Fibroblast of skin of abdomen (primary cell): ENCODE data around the gene GRIK2.
A peak's percentile ranks its signal among the peaks of the same experiment; 100 is the strongest.

Experiments used
- DNase-seq: peaks from one replicate; pipeline ENCODE4 v3.0.0-alpha.2; 2013

The GRIK2 gene

GRCh38 chr6:101909366-101909765 lies 515.9 kb downstream of the GRIK2 start:
- DNase-seq, result no peak

DNA sequence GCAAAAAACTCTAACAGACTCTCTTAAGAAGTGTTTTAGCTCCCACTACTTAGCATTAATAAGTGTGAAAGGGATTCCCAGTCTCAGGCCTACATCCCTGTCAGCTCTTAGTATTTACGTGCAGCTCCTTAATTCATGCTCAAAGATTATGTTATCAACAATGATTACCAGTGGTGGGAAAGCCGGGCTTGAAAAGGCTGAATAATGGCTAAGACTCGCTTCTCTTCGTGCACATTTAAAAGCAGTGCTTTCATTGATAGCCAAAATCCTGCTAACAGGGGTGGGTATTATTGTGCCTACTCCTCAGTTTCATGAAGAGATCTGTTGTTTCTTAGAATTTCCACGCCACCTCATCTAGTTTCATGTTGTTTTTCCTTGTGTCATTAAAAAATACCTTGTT lies 518.8 kb downstream of the GRIK2 start:
- no peak for DNase-seq

DNA sequence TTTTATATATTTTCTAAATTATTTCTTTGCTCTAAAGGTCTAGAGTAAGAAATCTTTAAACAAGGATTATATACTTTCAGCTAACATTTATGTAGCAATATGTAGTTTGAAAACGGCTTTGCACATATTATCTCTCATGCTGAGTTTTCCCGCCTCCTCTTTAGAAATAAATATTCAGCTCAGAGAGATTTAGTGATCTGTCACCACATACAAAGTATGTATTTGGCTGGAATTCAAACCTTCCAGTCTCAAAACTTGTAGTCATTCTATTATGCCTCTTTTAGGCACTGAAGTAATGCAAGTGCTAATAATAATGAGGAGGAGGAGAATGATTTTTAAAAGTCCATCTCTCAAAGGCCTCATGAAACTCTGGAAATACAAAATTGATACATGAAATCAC lies 525.0 kb downstream of the GRIK2 start:
- DNase-seq, result peak; percentile 51

DNA sequence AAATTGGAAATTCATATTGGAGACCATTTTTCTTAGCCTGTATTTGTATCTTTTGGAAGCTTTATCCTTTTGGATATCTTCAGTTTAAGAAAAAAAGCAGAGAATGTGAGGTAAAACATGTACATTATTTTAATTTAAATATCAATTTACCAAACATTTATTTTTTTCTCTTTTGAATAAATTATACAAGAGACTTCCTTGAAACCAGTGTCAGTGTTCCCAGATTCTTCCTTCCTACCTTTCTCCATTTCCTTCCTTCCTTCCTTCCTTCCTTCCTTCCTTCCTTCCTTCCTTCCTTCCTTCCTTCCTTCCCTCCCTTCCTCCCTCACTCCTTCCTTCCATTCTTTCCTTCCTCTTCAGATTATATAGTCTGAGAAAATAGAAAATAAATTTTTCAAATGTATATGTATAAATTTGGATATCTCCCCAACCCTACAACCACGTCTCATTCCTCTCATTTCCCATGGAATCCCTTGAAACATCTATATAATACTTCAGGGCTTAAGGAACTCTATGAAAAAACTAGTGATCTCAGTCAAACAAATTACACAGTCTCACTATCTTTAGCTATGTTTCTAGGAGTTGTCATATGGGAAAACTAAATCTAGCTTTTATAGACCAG lies 528.4 kb downstream of the GRIK2 start:
- no peak for DNase-seq

DNA sequence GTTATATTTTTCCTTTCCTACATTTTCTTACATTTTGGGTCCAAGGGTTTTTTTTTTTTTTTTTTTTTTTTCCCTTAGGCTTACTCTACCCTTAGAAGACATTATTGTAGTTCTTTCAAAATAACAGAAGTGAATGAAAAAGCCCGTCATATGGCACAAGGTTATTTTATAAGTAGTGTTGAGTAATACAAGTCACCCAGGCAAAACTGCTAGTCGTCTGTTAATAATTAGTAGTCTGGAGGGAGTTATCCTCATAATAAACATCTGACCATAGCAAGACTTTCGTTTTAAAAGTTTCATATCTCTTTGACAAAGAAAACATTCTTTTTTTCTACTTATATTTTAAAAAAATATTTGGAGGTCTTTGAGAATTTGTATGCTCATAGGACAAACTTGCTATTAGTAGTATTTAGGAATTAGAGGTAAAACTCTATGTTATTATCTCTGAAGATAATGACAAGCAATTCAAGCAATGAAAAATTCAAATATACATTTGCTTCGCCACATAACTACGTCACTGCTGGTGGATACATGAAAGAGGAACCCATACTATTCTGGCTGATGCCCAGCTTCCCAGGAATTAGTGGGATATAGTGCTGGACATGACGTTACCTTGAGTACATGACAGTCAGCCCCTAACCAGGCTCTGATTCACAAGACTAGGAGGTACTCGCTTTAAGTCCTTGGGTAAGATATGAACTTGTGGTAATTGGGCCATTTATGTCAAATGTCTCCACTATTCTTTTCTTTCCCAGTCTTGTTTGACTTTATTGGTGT lies 532.8 kb downstream of the GRIK2 start:
- peak; percentile 46 for DNase-seq

- DNase-seq, result no peak
Measured at GRCh38 chr6:101931766-101932165, 538.3 kb downstream of the GRIK2 start.

DNA sequence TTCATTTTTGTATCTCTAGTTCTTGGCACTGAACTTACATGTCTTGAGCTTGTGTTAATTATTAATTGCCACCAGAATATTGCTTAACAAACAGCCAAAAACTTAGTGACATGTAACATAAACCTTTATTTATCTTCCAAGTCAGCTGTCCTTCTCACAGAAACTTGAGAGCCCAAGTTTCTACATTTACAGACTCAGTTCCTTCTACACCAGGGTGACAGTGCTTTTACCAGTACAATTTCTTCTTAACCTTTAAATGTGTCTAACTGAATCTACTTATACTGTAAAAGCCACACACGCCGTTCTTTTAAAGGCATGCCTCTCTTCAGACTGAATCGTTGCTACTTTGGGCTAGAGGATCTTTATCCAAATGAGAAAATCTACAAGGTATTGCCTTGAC lies 539.2 kb downstream of the GRIK2 start:
- no peak for DNase-seq

DNA sequence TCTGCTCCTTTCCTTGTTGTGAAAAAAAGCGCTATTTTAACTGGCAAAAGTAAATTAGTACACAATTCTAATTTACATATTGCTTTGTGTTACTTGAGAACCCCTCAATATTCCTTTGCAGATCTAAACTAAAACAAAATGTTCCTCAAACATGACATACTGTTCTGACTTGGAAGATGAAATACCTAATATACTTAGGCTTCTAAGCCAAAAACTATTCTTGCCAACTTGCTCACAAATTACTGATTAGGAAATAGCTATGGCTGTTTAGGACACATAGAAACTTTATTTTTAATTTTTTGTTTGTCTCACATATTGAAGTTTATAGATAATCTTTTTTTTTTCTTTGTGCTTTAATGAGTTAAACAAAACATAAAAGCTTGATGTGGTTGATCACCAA lies 542.2 kb downstream of the GRIK2 start:
- DNase-seq, result no peak

GRCh38 chr6:101936516-101936915 lies 543.0 kb downstream of the GRIK2 start:
- DNase-seq, result no peak

DNA sequence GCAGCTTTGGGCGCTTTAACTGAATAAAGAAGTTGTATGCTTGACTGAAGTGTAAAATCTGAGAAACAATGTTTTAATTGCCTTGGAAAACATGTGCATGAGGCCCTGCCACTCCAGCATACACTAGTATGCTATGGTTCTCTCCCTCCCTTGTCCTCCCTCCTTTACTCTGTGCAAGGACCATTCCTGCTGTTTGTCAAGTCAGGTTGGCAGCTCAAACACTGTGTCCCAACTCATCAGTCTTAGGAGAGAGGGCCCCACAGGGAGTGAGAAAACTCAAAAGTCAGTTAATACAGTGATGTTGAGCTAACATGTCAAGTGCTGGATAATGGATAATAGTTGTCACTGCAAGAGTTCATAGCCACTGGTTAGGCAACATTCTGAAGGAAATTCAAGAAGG lies 543.6 kb downstream of the GRIK2 start:
- no peak for DNase-seq

DNA sequence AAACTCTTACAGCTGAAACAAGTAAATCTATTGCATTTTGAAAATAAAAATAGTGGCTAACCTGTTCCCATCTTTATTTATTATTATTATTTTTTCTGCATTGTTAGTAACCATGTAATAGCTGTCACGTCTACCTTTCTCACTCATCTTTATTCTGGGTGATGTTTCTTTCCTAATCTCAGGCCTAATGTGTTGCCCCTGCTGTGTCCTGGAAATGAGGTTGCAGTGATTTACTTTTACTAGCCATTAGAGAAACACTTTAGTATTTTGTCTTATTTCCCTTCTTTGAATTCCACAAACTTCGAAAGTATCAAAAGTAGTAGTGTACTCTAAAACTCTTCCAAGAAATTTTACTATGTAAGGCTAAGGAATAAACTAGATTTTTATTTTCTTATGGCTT lies 546.9 kb downstream of the GRIK2 start:
- DNase-seq, result no peak

DNA sequence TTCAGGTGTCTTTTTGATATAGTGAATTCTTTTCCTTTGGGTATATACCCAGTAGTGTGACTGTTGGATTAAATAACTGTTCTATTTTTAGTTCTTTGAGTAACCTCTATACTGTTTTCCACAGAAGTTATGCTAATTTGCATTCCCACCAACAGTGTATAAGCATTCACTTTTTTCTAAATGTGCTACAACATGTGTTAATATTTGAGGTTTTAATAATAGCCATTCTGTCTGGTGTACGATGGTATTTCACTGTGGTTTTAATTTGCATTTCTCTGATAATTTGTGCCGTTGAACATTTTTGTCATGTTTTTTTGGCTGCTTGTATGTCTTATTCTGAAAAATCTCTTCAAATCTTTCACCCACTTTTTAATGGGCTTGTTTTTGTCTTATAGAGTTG lies 563.5 kb downstream of the GRIK2 start:
- DNase-seq, result peak; percentile 61

GRCh38 chr6:101961357-101961756 lies 567.8 kb downstream of the GRIK2 start:
- no peak for DNase-seq

DNA sequence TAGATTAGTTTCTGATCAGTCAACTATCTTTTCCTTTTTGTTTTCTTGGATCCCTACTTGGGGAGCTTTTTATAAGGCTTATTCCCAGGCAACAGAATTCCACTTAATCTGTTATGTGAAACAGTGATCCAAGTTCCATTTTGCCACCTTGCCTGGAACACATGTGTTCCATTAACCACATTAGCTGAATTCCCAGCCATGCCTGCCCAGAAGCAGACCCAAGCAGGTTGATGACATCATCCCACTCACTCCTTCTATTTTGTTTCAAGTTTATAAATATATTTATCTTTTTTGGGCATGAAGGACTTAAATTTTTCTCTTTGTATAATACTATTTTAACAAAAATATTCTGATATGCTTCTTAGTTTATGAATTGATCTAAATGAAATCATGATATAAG lies 587.4 kb downstream of the GRIK2 start:
- no peak for DNase-seq

- no peak for DNase-seq
Measured at GRCh38 chr6:101986476-101986875, 593.0 kb downstream of the GRIK2 start.

GRCh38 chr6:101992286-101992685 lies 598.8 kb downstream of the GRIK2 start:
- no peak for DNase-seq

DNA sequence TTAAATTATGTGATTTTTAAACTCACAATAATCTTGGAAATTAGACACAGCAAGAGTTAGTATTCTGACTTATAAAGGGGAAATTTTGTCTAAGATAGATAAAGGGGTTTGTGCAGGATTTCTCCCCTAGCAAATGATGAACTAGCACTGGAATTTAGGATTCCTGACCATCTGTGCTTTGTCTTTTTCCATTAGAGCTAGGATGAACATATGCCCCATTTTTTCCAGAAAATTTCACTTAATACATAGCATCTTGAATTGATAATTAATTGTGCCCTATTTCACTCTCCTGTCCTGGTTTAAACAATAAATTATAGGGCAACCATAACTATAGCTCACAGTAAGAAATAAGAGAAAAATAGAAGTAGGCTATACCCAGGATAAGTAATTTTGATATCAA lies 601.0 kb downstream of the GRIK2 start:
- DNase-seq, result no peak

GRCh38 chr6:102015431-102015830 lies 621.9 kb downstream of the GRIK2 start:
- DNase-seq, result no peak

- DNase-seq, result no peak
Measured at GRCh38 chr6:102022281-102022680, 628.8 kb downstream of the GRIK2 start.

DNA sequence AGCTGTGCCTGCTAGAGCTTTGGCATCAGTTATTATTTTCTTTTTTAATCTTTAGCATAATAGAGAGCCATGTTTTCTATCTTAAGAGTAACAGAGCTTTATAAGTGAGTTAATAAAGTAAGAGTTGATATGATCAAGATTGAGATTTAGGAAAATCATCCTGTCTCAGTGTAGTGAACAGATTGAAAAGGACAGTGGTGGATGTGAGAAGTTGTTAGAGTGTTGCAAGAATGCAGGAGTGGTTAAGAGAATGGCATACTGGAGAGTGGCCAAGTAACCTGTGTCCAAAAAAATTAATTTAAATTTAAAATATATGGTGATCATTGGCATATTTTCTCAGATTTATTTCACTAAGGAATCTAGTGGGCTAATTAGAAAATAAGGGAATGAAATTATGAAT lies 629.3 kb downstream of the GRIK2 start:
- DNase-seq, result no peak

- no peak for DNase-seq
Measured at GRCh38 chr6:102023977-102024657, 630.6 kb downstream of the GRIK2 start.

DNA sequence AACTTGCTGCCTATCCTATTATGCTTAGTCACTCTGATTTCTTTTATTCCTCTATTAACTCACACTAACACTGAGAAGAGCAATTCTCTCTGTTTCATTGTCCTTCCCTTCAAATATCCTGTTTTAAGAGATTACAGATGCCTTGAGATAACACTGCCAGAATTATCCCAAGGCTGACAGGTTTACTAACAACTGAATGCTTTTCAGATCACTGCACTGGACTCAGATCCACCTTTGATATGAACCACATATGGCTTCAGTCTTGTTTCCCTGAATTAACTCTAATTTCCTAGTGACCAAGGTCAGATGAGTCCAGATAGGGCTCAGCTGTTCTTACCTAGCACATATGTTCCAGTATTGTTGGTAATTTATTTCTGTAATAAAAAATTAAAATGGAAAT lies 633.1 kb downstream of the GRIK2 start:
- no peak for DNase-seq

GRCh38 chr6:102028176-102028575 lies 634.7 kb downstream of the GRIK2 start:
- DNase-seq, result no peak

GRCh38 chr6:102038964-102039363 lies 645.5 kb downstream of the GRIK2 start:
- DNase-seq, result no peak
